Fibroblast of skin of left biceps (primary cell): ENCODE data around the gene DLG2.

Experiments used
- DNase-seq, 2 experiments: peaks; one replicate each; pipeline ENCODE4 v3.0.0-alpha.2; 2013; ENCODE audit warnings: low read depth in 2 of 2

Gene DLG2

DNA sequence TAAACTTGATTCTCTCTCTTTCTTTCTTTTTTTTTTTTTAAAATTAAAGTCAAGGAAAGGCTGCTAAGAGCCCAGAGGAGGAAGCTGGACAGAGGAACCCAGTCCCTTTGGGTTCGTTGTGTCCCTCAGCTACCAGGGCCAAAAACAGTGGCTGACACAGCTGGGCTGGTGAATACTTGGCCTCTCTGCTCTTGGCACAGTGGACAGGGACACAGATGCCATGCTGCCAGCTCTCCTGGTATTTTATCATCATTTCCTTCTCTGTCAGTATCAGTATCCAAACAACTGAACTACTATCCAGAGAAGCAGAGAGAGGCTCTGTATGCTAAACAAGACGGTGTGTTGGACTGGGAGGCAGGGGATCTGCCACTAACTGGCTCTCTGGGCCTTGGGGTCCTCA, 2217.3 kb downstream of the DLG2 start:
- DNase-seq: no peak

DNA sequence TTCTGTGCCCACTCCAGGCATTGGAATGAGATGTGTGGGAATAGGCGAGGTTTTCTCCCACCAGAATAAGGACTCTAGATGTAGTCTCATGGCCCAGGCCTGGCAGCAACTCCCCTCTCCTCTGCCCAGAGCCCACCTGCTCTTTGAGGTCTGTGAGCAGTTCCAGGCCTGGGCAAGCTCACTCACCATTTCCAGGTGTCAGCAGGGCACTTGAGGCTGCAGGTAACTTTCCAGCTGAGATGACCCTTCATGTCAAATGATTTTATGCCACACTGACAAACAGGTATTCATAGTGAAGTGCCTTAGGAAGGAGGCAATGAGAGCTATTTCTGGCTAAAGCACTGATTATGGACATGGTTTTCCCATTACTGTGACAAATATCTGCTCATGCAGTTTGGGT, 2217.7 kb downstream of the DLG2 start:
- no peak for DNase-seq

GRCh38 chr11:83408946-83409345, 2218.2 kb downstream of the DLG2 start:
- no peak for DNase-seq
